Adrenal gland (tissue), 12 donors: ENCODE results near the gene ZNF473. TPM values are rescaled to one million over a fixed set of nuclear protein-coding genes. Genes with fewer than 3 reads are reported as not detected.

Experiments used
- DNase-seq, 7 donors: peaks; one replicate each; pipeline ENCODE4 v3.0.0-alpha.2; 2019 to 2020
- H3K27ac ChIP-seq, 5 donors: fragments of 200-600 bp; sonication (generic) in 4 of 5; 1 replicate in 3 of 5; 2 replicates in 2 of 5; pipeline versions ENCODE4 v1.5.1 to v1.8.0; 2016 to 2020; ENCODE audit warnings: mild to moderate bottlenecking in 1 of 5
- H3K27me3 ChIP-seq: fragments of 200-600 bp; 2 replicates; pipeline ENCODE4 v1.8.0; 2021
- H3K36me3 ChIP-seq, 2 donors: fragments of 200-600 bp; replicated peaks in 1 of 2; 1 replicate in 1 of 2; 2 replicates in 1 of 2; pipeline versions ENCODE4 v1.5.1 to v1.8.0; 2018 to 2022
- H3K4me1 ChIP-seq, 2 donors: fragments of 200-600 bp; replicated peaks in 1 of 2; 1 replicate in 1 of 2; 2 replicates in 1 of 2; pipeline versions ENCODE4 v1.5.1 to v1.8.0; 2018 to 2021
- H3K4me3 ChIP-seq, 4 donors: fragments of 200-600 bp; sonication (generic) in 3 of 4; one replicate each; pipeline ENCODE4 v1.5.1; 2016 to 2018
- H3K9me3 ChIP-seq, 3 donors: fragments of 200-600 bp; sonication (generic) in 1 of 3; replicated peaks in 1 of 3; 1 replicate in 2 of 3; 2 replicates in 1 of 3; pipeline versions ENCODE4 v1.5.1 to v1.8.0; 2016 to 2021
- POLR2A ChIP-seq, 2 donors: fragments of 450-650 bp; IDR thresholded peaks; one replicate each; pipeline ENCODE4 v1.6.1; 2017; ENCODE audit warnings: antibody characterized with exemption in 2 of 2, mild to moderate bottlenecking in 2 of 2, moderate library complexity in 1 of 2
- WGBS, 4 donors: extraction: QIAGEN DNeasy Blood & Tissue Kit in 2 of 4; methylation state at CpG; one replicate each; pipeline versions ENCODE4 v1.1.5 to v1.1.7; 2013 to 2017; 5-methylcytosine and 5-hydroxymethylcytosine counted together
- intact Hi-C, 2 donors: fragments of 100-400 bp; cut with DNase I; formaldehyde crosslinking; loops; one replicate each; pipeline versions ENCODE4 v1.14.1 to v1.15.0; 2022 to 2023
- polyA plus RNA-seq, 3 donors: library from polyadenylated mRNA; stranded (reverse); fragments of 200-250 nt in 2 of 3; fragments of 350-450 nt in 1 of 3; fragmentation: Illumina TruSeq in 1 of 3; extraction: RNeasy Lipid Tissue Mini Kit (QIAGEN cat#74804) in 1 of 3; gene quantifications; one replicate each; pipeline ENCODE4 v1.2.3, GENCODE V29; 2013 to 2014
- total RNA-seq, 9 donors: library from RNA; depleted of rRNA in 4 of 9; stranded (reverse); fragments of >200 nt in 4 of 9; fragments of 120-200 nt in 1 of 9; fragmentation: NEBNext Ultra II Directional in 1 of 9; extraction: Animal tissue kit (Norgen Biotek cat#: 25700) in 1 of 9; gene quantifications; one replicate each; pipeline versions ENCODE4 v1.1.0 to v1.2.4, GENCODE V29; 2013 to 2023
- TF ChIP-seq, protein P1 (sequence below), 6 experiments: fragments of 450-650 bp in 4 of 6; fragments of 200-600 bp in 2 of 6; sonication (generic) in 1 of 6; IDR thresholded peaks; 1 replicate in 5 of 6; 2 replicates in 1 of 6; pipeline versions ENCODE4 v1.5.1 to v1.8.0; 2016 to 2021; ENCODE audit warnings: antibody characterized with exemption in 6 of 6, mild to moderate bottlenecking in 2 of 6, moderate library complexity in 1 of 6
- donor health status: healthy with polysubstance abuse.
- donor health status: Bipolar disorder and iron deficiency.
- donor health status: DM: yes; HTN: yes; CAD: no.
- donor health status: DM: no; HTN: no; CAD: no.
- donor health status: DM: no; HTN: no; CAD: no.
- donor health status: DM: yes; HTN: yes; CAD: no.

ZNF473 gene
- total and polyA plus RNA-seq, 12 donors, result 2.7 to 13.2 (median 9.1) TPM

DNA sequence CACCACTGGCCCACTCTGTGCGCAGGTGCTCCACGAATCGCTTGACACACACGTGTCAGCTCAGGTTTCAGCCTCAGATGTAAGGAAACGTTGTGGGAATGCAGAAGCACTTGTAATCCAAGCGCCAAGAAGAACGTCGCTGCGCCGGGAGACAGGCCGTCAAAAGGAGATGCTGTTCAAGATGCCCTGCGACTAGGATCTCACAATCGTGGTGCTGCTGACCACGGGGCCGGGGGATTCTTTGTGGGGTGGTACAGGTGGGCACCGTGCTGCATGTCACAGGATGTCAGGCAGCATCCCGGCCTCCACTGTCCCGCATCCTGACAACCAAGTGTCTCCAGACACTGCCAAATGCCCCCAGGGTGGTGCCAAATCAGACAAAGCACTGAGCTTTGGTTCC, 47.9 kb upstream of the ZNF473 start:
- no peak overlapping the region for H3K27ac ChIP-seq
- H3K4me3 ChIP-seq, result no peak overlapping the region
- peaks cover 0 to 11% of the 10 kb centered on the region in 2 donors for H3K4me1 ChIP-seq
- DNase-seq, result no peak
- TF ChIP-seq POLR2A (IDR thresholded peaks at IDR 0.05), result no peak
- TF ChIP-seq, protein P1, sequence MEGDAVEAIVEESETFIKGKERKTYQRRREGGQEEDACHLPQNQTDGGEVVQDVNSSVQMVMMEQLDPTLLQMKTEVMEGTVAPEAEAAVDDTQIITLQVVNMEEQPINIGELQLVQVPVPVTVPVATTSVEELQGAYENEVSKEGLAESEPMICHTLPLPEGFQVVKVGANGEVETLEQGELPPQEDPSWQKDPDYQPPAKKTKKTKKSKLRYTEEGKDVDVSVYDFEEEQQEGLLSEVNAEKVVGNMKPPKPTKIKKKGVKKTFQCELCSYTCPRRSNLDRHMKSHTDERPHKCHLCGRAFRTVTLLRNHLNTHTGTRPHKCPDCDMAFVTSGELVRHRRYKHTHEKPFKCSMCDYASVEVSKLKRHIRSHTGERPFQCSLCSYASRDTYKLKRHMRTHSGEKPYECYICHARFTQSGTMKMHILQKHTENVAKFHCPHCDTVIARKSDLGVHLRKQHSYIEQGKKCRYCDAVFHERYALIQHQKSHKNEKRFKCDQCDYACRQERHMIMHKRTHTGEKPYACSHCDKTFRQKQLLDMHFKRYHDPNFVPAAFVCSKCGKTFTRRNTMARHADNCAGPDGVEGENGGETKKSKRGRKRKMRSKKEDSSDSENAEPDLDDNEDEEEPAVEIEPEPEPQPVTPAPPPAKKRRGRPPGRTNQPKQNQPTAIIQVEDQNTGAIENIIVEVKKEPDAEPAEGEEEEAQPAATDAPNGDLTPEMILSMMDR (IDR thresholded peaks at IDR 0.05), result no peak
- WGBS, 4 donors, result 84 to 94% (median 91%) methylated on average over 4 to 18 of the region's 18 CpGs
- no peaks in the 10 kb centered on the region for H3K27me3 ChIP-seq
- peaks cover 0 to 5% of the 10 kb centered on the region in 2 donors for H3K36me3 ChIP-seq
- H3K9me3 ChIP-seq, result no peaks in the 10 kb centered on the region
- intact Hi-C loops, result loop anchor here in 1 of 2 donors (2.0 kb wide), 1 partner anchor 41 kb away; no protein-coding TSS in a partner anchor

- intact Hi-C loops, result loop anchor here in 1 of 2 donors (2.0 kb wide), 1 partner anchor 42 kb away; no protein-coding TSS in a partner anchor
- Histone ChIP-seq H3K9me3 (no peaks in the 10 kb centered on the region), H3K27ac (no peak overlapping the region), H3K4me3 (no peak overlapping the region), H3K36me3 (peaks cover 0 to 5% of the 10 kb centered on the region in 2 donors), H3K4me1 (peaks cover 0 to 14% of the 10 kb centered on the region in 2 donors), H3K27me3 (no peaks in the 10 kb centered on the region)
- DNase-seq, result no peak
- TF ChIP-seq POLR2A (IDR thresholded peaks at IDR 0.05), result no peak
- TF ChIP-seq, protein P1 (IDR thresholded peaks at IDR 0.05), result no peak
- WGBS, 4 donors, result 74 to 80% (median 76%) methylated on average over 11 of the region's 11 CpGs
Measured at GRCh38 chr19:49978324-49978723, 47.5 kb upstream of the ZNF473 start.

DNA sequence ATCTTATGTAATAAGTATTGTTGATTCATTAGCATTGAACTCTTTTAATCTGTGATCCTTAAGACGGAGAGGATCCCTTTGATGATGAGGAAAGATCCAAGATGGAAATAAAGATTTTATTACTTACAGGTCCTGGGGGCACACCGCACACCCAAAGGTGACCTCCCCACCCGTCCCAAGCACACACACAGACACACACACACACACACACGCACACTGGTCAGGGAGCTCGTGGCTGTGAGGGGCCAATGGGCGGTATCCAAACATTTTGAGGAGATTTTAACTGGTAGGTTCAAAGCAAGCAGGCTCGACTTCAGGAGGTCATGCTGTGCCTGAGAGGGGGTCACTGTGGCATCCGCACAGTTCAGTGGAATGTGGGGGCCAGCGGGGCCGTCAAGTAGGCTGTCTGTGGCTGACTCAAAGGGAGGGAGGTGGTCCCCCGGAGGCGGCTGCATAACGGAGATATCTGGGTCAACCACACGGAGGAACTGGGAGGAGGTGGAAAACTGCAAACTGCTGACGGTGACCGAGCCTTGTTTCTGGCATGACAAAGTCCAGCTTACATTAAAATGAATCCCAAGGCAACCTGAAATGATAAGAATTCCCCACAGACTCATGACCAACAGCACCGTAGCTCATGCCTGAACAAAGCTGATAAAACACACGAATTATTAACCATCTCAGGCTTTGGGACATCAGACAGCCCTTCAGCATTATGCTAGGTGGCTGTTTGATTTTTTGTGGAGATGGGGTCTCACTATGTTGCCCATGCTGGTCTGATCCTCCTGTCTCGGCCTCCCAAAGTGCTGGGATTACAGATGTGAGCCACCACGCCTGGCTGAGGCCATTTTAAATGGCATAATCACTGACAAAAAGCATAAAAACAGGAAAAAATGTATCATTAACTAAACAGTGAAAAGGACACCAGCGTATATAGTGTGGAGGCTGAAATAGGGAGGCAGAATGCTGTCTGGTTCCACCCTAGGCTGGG, 43.9 kb upstream of the ZNF473 start:
- H3K4me1 ChIP-seq, result peaks cover 0 to 17% of the 10 kb centered on the region in 2 donors
- no peak overlapping the region for H3K4me3 ChIP-seq
- intact Hi-C loops, result no loop called here
- H3K9me3 ChIP-seq, result no peaks in the 10 kb centered on the region
- WGBS, 4 donors, result 59 to 82% (median 65%) methylated on average over 21 of the region's 21 CpGs
- peak overlapping the region in 1 of 5 donors; percentile 50 for H3K27ac ChIP-seq
- H3K27me3 ChIP-seq, result no peaks in the 10 kb centered on the region
- H3K36me3 ChIP-seq, result peaks cover 0 to 33% of the 10 kb centered on the region in 2 donors
- DNase-seq, result peak in 4 of 7 donors; percentile 44 to 71 (median 55)
- TF ChIP-seq, protein P1 (IDR thresholded peaks at IDR 0.05), result no peak
- TF ChIP-seq POLR2A (IDR thresholded peaks at IDR 0.05), result no peak

- peak; percentile 68 to 89 (median 78) for DNase-seq
- intact Hi-C loops, result loop anchor here in 1 of 2 donors (2.0 kb wide), 1 partner anchor 47 kb away; no protein-coding TSS in a partner anchor
Measured at GRCh38 chr19:49983645-49984229, 42.1 kb upstream of the ZNF473 start.

More at GRCh38 chr19:49983645-49984229, 42.1 kb upstream of the ZNF473 start:
- no peak overlapping the region for H3K4me3 ChIP-seq
- H3K4me1 ChIP-seq, result peaks cover 0 to 13% of the 10 kb centered on the region in 2 donors
- no peaks in the 10 kb centered on the region for H3K27me3 ChIP-seq
- H3K27ac ChIP-seq, result no peak overlapping the region
- TF ChIP-seq, protein P1 (IDR thresholded peaks at IDR 0.05), result peak; percentile 92 to 96 (median 94)
- no peak for TF ChIP-seq POLR2A (IDR thresholded peaks at IDR 0.05)
- H3K36me3 ChIP-seq, result peaks cover 0 to 35% of the 10 kb centered on the region in 2 donors
- H3K9me3 ChIP-seq, result no peaks in the 10 kb centered on the region
- 25 to 34% (median 29%) methylated on average over 9 to 10 of the region's 10 CpGs for WGBS, 4 donors
